Stimulated activated CD8-positive, alpha-beta memory T cell treated with anti-CD3 and anti-CD28 coated beads, Interleukin-4, amount 100 ng/mL, for 4 hours (primary cell): Measurements from ENCODE around the gene MBD3.
"Not testable (repeated sequence)": the region's sequence is repeated elsewhere in the genome, so short reads cannot be mapped to it uniquely, and the experiment has no call there.

Experiments used
- DNase-seq, 2 donors: peaks; one replicate each; pipeline ENCODE4 v3.0.0-alpha.2; 2020; ENCODE audit warnings: low read depth in 2 of 2, low spot score in 1 of 2

Gene MBD3

DNA sequence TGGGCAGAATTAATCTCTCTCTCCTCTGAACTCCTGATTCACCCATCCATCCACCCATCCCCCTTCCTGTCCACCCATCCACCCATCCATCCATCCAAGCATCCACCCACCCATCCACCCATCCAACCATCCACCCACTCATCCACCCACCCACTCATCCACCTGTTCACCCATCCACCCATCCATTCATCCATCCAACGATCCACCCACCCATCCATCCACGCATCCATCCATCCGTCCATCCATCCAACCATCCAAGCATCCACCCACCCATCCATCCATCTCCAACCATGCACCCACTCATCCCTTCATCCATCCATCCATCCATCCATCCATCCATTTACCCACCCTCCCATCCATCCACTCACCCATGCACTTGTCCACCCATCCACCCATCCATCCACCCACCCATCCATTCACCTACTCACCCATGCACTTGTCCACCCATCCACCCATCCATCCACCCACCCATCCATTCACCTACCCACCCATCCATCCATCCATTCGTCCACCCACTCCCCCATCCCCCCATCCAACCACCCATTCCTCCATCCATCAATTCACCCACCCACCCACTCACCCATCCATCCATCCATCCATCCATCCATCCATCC is 43.2 kb downstream of the MBD3 start:
- DNase-seq = no peak

GRCh38 chr19:1540365-1540925 is 52.2 kb downstream of the MBD3 start:
- no peak for DNase-seq

- DNase-seq = not testable (repeated sequence)
Observed at GRCh38 chr19:1539749-1540148, 52.9 kb downstream of the MBD3 start.

DNA sequence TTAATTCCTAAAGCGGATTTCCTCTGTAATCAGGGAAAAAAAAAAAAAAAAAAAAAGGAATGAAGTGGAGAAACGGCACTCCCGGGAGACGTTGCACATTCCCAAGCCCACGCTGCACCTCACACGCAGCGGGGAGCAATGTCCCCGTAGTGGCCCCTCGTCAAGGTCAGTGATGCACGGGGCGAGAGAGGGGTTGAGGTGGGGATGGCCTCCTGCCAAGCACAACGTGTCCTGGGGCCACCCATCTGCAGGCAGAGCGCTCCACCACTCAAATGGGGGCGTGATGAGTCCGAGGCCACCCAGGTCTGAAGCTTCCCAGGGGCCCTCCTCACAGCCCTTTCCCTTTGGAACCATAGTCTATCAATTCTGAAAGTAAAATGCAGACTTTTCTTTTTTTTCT is 53.7 kb downstream of the MBD3 start:
- DNase-seq = no peak

DNA sequence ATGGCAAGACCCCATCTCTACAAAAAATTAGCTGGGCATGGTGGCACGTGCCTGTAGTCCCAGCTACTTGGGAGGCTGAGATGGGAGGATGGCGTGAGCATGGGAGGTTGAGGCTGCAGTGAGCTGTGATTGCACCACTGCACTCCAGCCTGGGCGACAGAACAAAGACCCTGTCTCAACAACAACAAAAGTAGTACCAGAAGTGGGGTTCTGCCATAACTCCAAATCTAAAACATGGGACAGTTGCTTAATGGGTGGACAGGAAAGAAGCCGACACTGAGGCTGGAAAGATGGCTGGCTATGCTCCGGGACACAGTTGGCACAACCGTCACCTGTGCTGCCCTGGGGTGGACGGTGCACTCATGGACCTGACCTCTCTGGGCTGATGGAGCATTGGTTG is 57.0 kb downstream of the MBD3 start:
- DNase-seq = not testable (repeated sequence)

DNA sequence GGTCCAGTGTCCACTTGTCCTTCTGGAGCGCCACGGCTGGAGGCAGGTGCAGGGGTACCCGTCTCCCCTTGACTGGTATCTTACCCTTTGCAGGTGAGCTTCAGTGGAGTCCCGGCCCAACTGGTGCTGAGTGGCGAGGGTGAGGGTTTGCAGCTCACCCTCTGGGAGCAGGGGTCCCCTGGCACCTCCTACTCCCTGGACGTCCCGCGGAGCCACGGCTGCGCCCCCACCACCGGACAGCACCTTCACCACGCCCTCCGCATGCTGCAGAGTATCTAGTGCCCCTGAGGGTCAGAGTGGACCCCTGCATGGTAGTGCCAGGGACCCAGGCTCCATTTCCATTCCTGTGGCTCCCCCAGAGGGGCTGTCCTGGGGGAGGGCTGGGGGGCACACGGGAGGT is 57.7 kb downstream of the MBD3 start:
- no peak for DNase-seq

GRCh38 chr19:1533510-1534150 is 59.0 kb downstream of the MBD3 start:
- no peak for DNase-seq

- DNase-seq = no peak
Observed at GRCh38 chr19:1532003-1532402, 60.7 kb downstream of the MBD3 start.

- DNase-seq = no peak
Observed at GRCh38 chr19:1531587-1531986, 61.1 kb downstream of the MBD3 start.

DNA sequence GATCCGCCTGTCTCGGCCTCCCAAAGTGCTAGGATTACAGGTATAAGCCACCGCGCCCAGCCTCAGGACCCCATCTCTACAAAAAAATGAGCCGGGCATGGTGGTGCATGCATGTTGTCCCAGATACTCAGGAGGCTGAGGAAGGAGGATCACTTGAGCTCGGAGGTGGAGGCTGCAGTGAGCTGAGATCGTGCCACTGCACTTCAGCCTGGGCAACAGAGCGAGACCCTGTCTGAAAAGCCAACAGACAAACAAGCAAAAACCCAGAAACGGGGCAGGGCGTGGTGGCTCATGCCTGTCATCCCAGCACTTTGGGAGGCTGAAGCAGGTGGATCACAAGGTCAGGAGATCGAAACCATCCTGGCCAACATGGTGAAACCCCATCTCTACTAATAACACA is 61.8 kb downstream of the MBD3 start:
- not testable (repeated sequence) for DNase-seq

DNA sequence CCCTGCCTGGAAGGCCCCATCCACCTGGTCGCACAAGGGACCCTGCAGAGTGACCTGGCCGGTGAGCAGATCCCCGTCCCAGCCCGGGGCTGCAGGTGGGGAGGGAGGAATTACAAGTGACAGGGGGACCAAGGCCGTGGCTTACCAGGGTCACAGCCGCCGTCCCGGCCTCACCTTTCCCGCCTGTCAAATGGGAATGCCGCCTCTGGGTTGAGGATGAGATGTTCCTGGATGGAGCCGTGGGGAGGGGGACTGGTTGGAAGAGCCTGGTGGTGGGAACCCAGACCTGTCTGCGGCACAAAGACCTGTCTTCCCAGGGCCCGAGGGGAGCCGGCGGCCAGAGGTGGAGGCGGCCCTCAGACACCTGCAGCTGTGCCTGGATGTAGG is 63.2 kb downstream of the MBD3 start:
- DNase-seq = no peak

DNA sequence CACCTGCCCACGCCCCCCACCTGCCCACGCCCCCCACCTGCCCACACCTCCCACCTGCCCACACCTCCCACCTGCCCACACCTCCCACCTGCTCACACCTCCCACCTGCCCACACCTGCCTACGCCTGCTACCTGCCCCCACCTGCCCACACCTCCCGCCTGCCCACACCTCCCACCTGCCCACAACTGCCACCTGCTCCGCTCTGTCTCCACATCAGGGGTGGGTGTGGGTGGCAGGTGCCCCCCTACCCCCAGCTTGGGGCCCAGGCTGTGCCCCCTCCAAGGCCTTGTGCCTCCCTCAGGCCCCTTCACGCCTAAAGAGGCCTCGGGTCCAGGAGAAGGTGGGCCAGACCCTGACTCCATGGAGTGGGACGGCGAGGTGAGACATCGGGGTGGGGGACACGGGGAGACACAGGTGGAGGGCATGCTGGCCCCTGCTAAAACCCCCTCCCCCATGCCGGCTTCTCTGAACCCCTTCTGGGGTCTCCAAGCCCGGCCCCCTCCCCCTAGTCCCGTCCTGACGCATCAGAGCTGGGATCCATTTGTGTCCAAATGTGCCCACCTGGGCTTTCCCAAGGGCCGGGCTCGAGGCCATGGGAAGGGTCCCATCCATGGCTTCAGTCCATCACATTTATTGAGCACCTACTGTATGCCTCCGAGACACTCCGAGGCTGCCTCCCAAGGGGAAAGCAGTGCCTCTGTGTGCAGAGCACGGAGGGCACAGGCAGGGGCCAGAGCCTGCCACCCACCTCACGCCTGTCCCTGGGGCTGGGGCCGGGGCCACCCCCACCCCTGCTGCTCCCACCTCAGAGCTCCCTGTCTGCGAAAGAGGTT is 63.9 kb downstream of the MBD3 start:
- DNase-seq = no peak

DNA sequence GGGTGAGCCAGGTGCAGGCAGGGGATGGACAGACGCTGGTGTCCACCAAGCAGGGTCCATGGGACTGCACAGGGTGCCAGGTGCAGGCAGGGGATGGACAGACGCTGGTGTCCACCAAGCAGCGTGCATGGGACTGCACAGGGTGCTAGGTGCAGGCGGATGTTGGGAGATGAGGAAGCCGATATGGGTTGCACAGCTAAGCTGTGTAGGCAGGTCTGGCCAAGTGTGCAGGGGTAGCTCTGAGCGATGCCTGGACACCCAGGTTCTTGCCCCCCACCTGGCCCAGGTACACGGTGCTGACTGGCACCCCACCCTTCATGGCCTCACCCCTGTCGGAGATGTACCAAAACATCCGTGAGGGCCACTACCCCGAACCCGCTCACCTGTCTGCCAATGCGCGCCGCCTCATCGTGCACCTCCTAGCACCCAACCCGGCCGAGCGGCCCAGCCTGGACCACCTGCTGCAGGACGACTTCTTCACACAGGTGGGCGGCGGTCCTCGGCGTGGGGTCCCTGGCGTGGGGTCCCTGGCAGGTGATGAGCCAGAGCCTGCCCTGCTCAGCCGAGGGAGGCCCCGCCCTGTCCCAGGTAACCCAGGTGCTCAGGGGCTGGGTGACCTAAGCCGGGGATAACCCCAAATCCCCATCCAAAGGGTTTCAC is 64.9 kb downstream of the MBD3 start:
- DNase-seq = no peak

DNA sequence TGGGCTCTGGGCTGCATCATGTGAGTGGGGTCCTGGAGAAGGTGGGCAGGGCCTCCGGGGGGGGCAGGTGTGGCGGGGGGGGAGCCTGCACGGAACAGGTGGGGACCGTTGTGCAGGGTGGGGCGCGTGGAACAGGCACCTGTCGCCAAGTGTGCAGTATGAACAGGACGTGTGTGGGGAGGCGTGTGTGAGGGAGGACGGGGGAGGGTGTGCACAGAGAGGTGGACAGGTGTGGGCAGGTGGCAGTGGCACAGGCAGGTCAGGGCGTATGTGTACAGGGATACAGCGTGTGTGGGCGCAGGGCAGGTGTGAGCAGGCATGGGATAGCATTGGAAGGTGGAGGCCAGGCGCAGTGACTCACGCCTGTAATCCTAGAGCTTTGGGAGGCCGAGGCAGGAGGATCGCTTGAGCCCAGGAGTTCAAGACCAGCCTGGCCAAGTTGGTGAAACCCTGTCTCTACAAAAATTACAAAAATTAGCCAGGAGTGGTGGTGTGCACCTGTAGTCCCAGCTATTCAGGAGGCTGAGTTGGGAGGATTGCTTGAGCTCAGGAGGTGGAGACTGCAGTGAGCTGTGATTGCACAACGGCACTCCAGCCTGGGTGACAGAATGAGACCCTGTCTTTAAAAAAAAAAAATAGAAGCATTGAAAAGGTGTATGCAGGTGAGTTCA is 65.6 kb downstream of the MBD3 start:
- DNase-seq = no peak

GRCh38 chr19:1526066-1526778 is 66.4 kb downstream of the MBD3 start:
- no peak for DNase-seq

DNA sequence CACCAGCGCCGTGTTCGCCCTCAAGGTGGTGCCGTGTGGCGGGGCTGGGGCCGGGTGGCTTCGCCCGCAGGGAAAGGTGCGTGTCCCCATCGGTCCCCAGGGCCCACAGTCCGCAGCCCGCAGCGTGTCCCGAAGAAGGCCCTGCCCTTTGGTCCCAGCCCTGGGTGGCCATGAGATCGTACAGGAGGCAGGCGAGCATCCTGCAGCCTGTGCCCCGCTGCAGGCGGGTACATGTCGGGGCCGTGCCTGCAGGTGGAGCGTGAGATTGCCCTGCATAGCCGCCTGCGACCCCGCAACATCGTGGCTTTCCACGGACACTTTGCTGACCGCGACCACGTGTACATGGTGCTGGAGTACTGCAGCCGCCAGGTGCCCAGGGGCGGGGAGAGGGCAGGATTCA is 67.3 kb downstream of the MBD3 start:
- DNase-seq = no peak

GRCh38 chr19:1524972-1525325 is 67.7 kb downstream of the MBD3 start:
- DNase-seq = no peak

DNA sequence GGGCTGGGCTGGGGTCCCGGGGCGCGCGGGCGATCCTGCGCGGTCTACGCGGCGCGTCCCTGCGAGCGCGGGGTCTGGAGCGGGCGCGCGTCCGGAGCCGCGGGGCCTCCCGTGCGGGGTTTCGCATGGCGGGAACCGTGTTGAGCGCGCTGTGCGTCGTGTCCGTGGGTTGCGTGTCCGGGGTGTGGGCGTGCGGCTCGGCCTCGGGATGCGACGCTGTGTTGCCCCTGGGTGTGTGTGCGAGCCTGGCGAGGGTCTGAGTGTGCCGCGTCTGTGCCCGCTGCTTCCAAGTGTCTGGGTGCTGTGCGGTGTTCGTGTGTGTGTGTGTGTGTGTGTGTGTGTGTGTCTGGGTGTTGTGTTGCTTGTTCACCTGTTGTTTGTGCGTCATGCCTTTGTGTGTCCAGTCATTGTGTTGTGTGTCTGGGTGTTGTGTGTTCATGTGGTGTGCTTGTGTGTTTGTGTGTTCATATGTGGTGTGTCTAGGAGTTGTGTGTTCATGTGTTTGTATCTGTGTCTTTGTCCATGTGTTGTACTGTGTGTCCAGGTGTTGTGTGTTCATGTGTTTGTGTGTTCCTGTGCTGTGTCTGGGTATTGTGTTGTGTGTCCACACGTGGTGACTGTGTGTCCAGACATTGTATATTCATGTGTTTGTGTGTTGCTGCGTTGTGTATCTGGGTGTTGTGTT is 68.2 kb downstream of the MBD3 start:
- no peak for DNase-seq
